IMR-90 (cell line): ENCODE measurements around the gene DPM1. TPM values are rescaled to one million over a fixed set of nuclear protein-coding genes. Genes with fewer than 3 reads are reported as not detected.

Experiments used
- ATAC-seq: fragments of 200-7000 bp; cut with Tn5 transposase; 2 replicates; pipeline ENCODE4 v1.9.1; 2020; ENCODE audit warnings: low read depth, mild to moderate bottlenecking, moderate library complexity
- BruUV-seq: library from RNA; stranded (reverse); fragments of 400-500 nt; replicated peaks from 2 replicates; lab custom pipeline; 2021; lab: Mats Ljungman, UMichigan
- CTCF ChIA-PET: fragments of 300-600 bp; formaldehyde crosslinking; extraction: SDS; loops from one replicate; lab custom pipeline; 2021; ENCODE audit warnings: antibody characterized with exemption; lab: Yijun Ruan, JAX
- POLR2A ChIA-PET: fragments of 300-600 bp; sonication (Branson Sonifier 250); formaldehyde crosslinking; loops from one replicate; lab custom pipeline; 2022; ENCODE audit warnings: antibody characterized with exemption; ENCODE audit not compliant: unreplicated experiment; lab: Charles Lee
- DNase-seq: peaks from one replicate; pipeline ENCODE4 v3.0.0; 2013
- H2AFZ ChIP-seq: replicated peaks from 2 replicates; pipeline ENCODE3; 2013; ENCODE audit warnings: low read length, mild to moderate bottlenecking; ENCODE audit not compliant: poor library complexity
- H2AK5ac ChIP-seq: 2 replicates; pipeline ENCODE4 v1.6.1; 2013; ENCODE audit warnings: low read depth, low read length, inconsistent platforms
- H2AK9ac ChIP-seq: replicated peaks from 2 replicates; pipeline ENCODE3; 2013; ENCODE audit warnings: mild to moderate bottlenecking, low read depth, low read length, moderate library complexity; ENCODE audit not compliant: poor library complexity
- H2BK120ac ChIP-seq: 2 replicates; pipeline ENCODE4 v1.6.1; 2013; ENCODE audit warnings: low read depth, low read length, inconsistent platforms
- H2BK15ac ChIP-seq: 3 replicates; pipeline ENCODE4 v1.6.1; 2013; ENCODE audit warnings: low read depth, low read length, inconsistent platforms
- H2BK20ac ChIP-seq: 2 replicates; pipeline ENCODE4 v1.6.1; 2013; ENCODE audit warnings: low read depth, mild to moderate bottlenecking, inconsistent platforms, low read length, moderate library complexity
- H2BK5ac ChIP-seq: 2 replicates; pipeline ENCODE4 v1.6.1; 2013; ENCODE audit warnings: mild to moderate bottlenecking, low read depth, low read length, inconsistent platforms; ENCODE audit not compliant: poor library complexity, severe bottlenecking
- H3K14ac ChIP-seq: replicated peaks from 2 replicates; pipeline ENCODE4 v1.6.1; 2013; ENCODE audit warnings: low read depth, low read length, inconsistent platforms
- H3K18ac ChIP-seq: 2 replicates; pipeline ENCODE4 v1.6.1; 2013; ENCODE audit warnings: low read depth, low read length, control low read depth
- H3K23ac ChIP-seq: 2 replicates; pipeline ENCODE4 v1.6.1; 2013; ENCODE audit warnings: low read depth, low read length, inconsistent platforms
- H3K27ac ChIP-seq: 2 replicates; pipeline ENCODE4 v1.5.1; 2013; ENCODE audit warnings: mild to moderate bottlenecking, control low read depth, low read length; ENCODE audit not compliant: insufficient read depth
- H3K27me3 ChIP-seq: 2 replicates; pipeline ENCODE4 v1.6.1; 2013; ENCODE audit warnings: low read length; ENCODE audit not compliant: control insufficient read depth, insufficient read depth
- H3K36me3 ChIP-seq: 2 replicates; pipeline ENCODE4 v1.6.1; 2013; ENCODE audit warnings: low read length, mixed read lengths; ENCODE audit not compliant: control insufficient read depth, insufficient read depth
- H3K4ac ChIP-seq: 2 replicates; pipeline ENCODE4 v1.6.1; 2013; ENCODE audit warnings: low read depth, low read length, inconsistent platforms
- H3K4me1 ChIP-seq: 2 replicates; pipeline ENCODE4 v1.6.1; 2013; ENCODE audit warnings: low read length, mixed read lengths; ENCODE audit not compliant: control insufficient read depth, insufficient read depth
- H3K4me2 ChIP-seq: 2 replicates; pipeline ENCODE4 v1.6.1; 2013; ENCODE audit warnings: low read depth, mild to moderate bottlenecking, control low read depth, low read length, moderate library complexity
- H3K4me3 ChIP-seq: 2 replicates; pipeline ENCODE4 v1.5.1; 2013; ENCODE audit warnings: low read depth, mild to moderate bottlenecking, control low read depth, low read length, moderate library complexity; ENCODE audit not compliant: insufficient read depth
- H3K56ac ChIP-seq: 2 replicates; pipeline ENCODE4 v1.6.1; 2013; ENCODE audit warnings: low read length, inconsistent platforms; ENCODE audit not compliant: insufficient read depth; ENCODE audit errors: extremely low read depth
- H3K79me1 ChIP-seq, 2 experiments: 2 replicates each; pipeline ENCODE4 v1.6.1; 2013; ENCODE audit warnings: low read length in 2 of 2, inconsistent platforms in 1 of 2, low read depth in 1 of 2
- H3K9ac ChIP-seq: 2 replicates; pipeline ENCODE4 v1.6.1; 2013; ENCODE audit warnings: low read depth, low read length, control low read depth
- H3K9me1 ChIP-seq: 2 replicates; pipeline ENCODE4 v1.6.1; 2013; ENCODE audit warnings: low read length, inconsistent platforms; ENCODE audit not compliant: insufficient read depth
- H3K9me3 ChIP-seq: 2 replicates; pipeline ENCODE4 v1.6.1; 2013; ENCODE audit warnings: low read length; ENCODE audit not compliant: control insufficient read depth, insufficient read depth
- H4K20me1 ChIP-seq: 2 replicates; pipeline ENCODE4 v1.6.1; 2013; ENCODE audit warnings: low read length, inconsistent platforms; ENCODE audit not compliant: insufficient read depth
- H4K5ac ChIP-seq: 2 replicates; pipeline ENCODE4 v1.6.1; 2013; ENCODE audit warnings: mild to moderate bottlenecking, low read depth, low read length, control low read depth
- H4K8ac ChIP-seq, 2 experiments: 2 replicates each; pipeline ENCODE4 v1.6.1; 2013; ENCODE audit warnings: low read depth in 2 of 2, low read length in 2 of 2, control low read depth in 1 of 2, inconsistent platforms in 1 of 2
- H4K91ac ChIP-seq: 2 replicates; pipeline ENCODE4 v1.6.1; 2013; ENCODE audit warnings: low read depth, low read length, inconsistent platforms; ENCODE audit not compliant: insufficient read depth
- BHLHE40 ChIP-seq: fragments of 150-350 bp; IDR thresholded peaks from 2 replicates; pipeline ENCODE4 v1.6.1; 2016; ENCODE audit warnings: mild to moderate bottlenecking, low read depth, low read length
- CEBPB ChIP-seq: IDR thresholded peaks from 2 replicates; pipeline ENCODE4 v1.6.1; 2012; ENCODE audit warnings: low read depth, low read length, improper control_type of control experiment
- CHD1 ChIP-seq: IDR thresholded peaks from 2 replicates; pipeline ENCODE4 v1.6.1; 2012; ENCODE audit warnings: low read depth, low read length, improper control_type of control experiment
- MAFK ChIP-seq: IDR thresholded peaks from 2 replicates; pipeline ENCODE4 v1.6.1; 2012; ENCODE audit warnings: low read depth, low read length, improper control_type of control experiment
- MXI1 ChIP-seq: IDR thresholded peaks from 2 replicates; pipeline ENCODE4 v1.6.1; 2012; ENCODE audit warnings: low read depth, mild to moderate bottlenecking, low read length, moderate library complexity, borderline replicate concordance
- POLR2A ChIP-seq: IDR thresholded peaks from 2 replicates; pipeline ENCODE4 v1.6.1; 2012; ENCODE audit warnings: mild to moderate bottlenecking, low read depth, low read length
- RAD21 ChIP-seq: IDR thresholded peaks from 2 replicates; pipeline ENCODE4 v1.6.1; 2012; ENCODE audit warnings: low read length, improper control_type of control experiment
- RCOR1 ChIP-seq: IDR thresholded peaks from 2 replicates; pipeline ENCODE4 v1.6.1; 2012; ENCODE audit warnings: mild to moderate bottlenecking, low read length, improper control_type of control experiment; ENCODE audit not compliant: insufficient replicate concordance
- RFX5 ChIP-seq: IDR thresholded peaks from 2 replicates; pipeline ENCODE4 v1.8.0; 2012; ENCODE audit warnings: low read depth, mild to moderate bottlenecking, low read length, moderate library complexity
- SMC3 ChIP-seq: fragments of 150-350 bp; IDR thresholded peaks from 2 replicates; pipeline ENCODE4 v1.6.1; 2016; ENCODE audit warnings: low read depth, mild to moderate bottlenecking, antibody characterized with exemption, low read length, moderate library complexity
- WGBS, 2 experiments: methylation state at CpG; one replicate each; pipeline versions ENCODE4 v1.1.5 to v1.1.7; 2013; ENCODE audit warnings: missing lambda C conversion rate in 2 of 2; ENCODE audit not compliant: insufficient read length in 1 of 2; ENCODE audit errors: extremely low coverage in 2 of 2; 5-methylcytosine and 5-hydroxymethylcytosine counted together
- dilution Hi-C: fragments of 300-500 bp; cut with HindIII; formaldehyde crosslinking; loops from one replicate; pipeline ENCODE4 v1.14.3; 2018; ENCODE audit warnings: low sequenced_read_pairs; ENCODE audit not compliant: unreplicated experiment
- in situ Hi-C: fragments of 300-500 bp; cut with MboI; formaldehyde crosslinking; loops from 3 replicates; pipeline ENCODE4 v1.14.3; 2019; ENCODE audit warnings: low sequenced_read_pairs, inconsistent platforms, mixed read lengths
- intact Hi-C: fragments of 100-400 bp; cut with micrococcal nuclease; formaldehyde crosslinking; loops from 2 replicates; pipeline ENCODE4 v1.10.0; 2022
- polyA plus RNA-seq, 3 experiments: library from polyadenylated mRNA; depleted of rRNA; stranded (reverse); fragments of >200 nt; gene quantifications; 2 replicates each; pipeline ENCODE4 v1.2.3, GENCODE V29; 2012; ENCODE audit warnings: low replicate concordance in 1 of 3
- total RNA-seq: library from RNA; depleted of rRNA; stranded (reverse); fragments of >200 nt; gene quantifications from 2 replicates; pipeline ENCODE4 v1.2.3, GENCODE V29; 2012
- TF ChIP-seq, protein P1 (sequence below): fragments of 150-350 bp; IDR thresholded peaks from 2 replicates; pipeline ENCODE4 v1.6.1; 2016; ENCODE audit warnings: low read depth, mild to moderate bottlenecking, low read length, moderate library complexity, borderline replicate concordance
- TF ChIP-seq, protein P2 (sequence below): conservative IDR thresholded peaks from 2 replicates; pipeline ENCODE4 v1.5.1; 2012; ENCODE audit warnings: mild to moderate bottlenecking, low read depth, low read length, improper control_type of control experiment

The DPM1 gene
- total and polyA plus RNA-seq, 2 of the 4 experiments (the other 2 are of a cell fraction): 59.1 to 89.1 TPM

DNA sequence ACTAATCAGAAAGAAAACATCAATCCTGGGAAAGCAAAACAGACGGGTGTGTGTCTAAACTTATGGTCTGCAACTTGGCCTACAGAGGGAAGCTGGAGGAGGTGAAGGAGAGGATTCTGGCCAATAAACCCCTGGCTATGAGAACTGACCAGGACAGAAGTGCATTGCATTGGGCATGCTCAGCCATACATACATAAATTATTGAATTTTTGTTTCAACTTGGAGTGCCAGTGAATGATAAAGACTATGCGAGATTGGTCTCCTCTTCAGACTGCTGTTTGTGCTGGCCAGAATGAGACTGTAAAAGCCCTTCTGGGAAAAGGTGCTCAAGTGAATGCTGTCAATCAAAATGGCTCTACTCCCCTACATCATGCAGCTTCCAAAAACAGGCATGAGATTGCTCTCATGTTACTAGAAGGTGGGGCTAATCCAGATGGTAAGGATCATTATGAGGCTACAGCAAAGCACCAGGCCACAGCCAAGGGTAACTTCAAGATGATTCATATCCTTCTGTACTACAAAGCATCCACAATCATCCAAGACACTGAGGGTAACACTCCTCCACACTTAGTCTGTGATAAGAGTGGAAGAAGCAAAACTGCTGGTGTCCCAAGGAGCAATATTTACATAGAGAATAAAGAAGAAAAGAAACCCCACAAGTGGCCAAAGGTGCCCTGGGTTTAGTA lies 44.5 kb downstream of the DPM1 start:
- H3K4me3 ChIP-seq: no peak overlapping the region

More for the DNA sequence above, 44.5 kb downstream of the DPM1 start:
- Histone ChIP-seq H3K9me3 (no peaks in the 10 kb centered on the region), H3K23ac (no peak overlapping the region), H2AK5ac (no peak overlapping the region), H3K9ac (no peak overlapping the region), H2AK9ac (no peak overlapping the region), H2BK15ac (no peak overlapping the region), H3K27ac (no peak overlapping the region), H3K14ac (no peak overlapping the region), H4K20me1 (peaks cover 97% of the 10 kb centered on the region), H3K36me3 (0 out of 2 replicates have a peak, but pooled peaks cover 3% of the 10 kb centered on the region), H3K79me1 (peaks cover 11 to 70% of the 10 kb centered on the region in 2 experiments; a peak in 2 of 4 replicates), H4K8ac (no peak overlapping the region), H3K4me1 (peaks cover 31% of the 10 kb centered on the region), H3K9me1 (peaks cover 32% of the 10 kb centered on the region), H3K56ac (no peak overlapping the region), H3K4me2 (peak overlapping the region; percentile 59; the same call in 1 of the 2 replicates), H3K18ac (no peak overlapping the region), H3K27me3 (no peaks in the 10 kb centered on the region), H3K4ac (no peak overlapping the region), H4K5ac (no peak overlapping the region), H2BK20ac (no peak overlapping the region), H2AFZ (no peak overlapping the region), H2BK5ac (peak overlapping the region; percentile 27), H2BK120ac (no peak overlapping the region), H4K91ac (no peak overlapping the region)
- DNase-seq: peak; percentile 88
- intact Hi-C loops: loop anchor here (5.0 kb wide), 1 partner anchor 97 kb away; no protein-coding TSS in a partner anchor
- TF ChIP-seq BHLHE40 (no peak), SMC3 (no peak), MAFK (no peak), CHD1 (no peak), MXI1 (no peak), POLR2A (no peak), RFX5 (no peak), CEBPB (no peak), RAD21 (no peak), RCOR1 (no peak)
- TF ChIP-seq, protein P1, sequence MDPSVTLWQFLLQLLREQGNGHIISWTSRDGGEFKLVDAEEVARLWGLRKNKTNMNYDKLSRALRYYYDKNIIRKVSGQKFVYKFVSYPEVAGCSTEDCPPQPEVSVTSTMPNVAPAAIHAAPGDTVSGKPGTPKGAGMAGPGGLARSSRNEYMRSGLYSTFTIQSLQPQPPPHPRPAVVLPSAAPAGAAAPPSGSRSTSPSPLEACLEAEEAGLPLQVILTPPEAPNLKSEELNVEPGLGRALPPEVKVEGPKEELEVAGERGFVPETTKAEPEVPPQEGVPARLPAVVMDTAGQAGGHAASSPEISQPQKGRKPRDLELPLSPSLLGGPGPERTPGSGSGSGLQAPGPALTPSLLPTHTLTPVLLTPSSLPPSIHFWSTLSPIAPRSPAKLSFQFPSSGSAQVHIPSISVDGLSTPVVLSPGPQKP: no peak
- TF ChIP-seq, protein P2, sequence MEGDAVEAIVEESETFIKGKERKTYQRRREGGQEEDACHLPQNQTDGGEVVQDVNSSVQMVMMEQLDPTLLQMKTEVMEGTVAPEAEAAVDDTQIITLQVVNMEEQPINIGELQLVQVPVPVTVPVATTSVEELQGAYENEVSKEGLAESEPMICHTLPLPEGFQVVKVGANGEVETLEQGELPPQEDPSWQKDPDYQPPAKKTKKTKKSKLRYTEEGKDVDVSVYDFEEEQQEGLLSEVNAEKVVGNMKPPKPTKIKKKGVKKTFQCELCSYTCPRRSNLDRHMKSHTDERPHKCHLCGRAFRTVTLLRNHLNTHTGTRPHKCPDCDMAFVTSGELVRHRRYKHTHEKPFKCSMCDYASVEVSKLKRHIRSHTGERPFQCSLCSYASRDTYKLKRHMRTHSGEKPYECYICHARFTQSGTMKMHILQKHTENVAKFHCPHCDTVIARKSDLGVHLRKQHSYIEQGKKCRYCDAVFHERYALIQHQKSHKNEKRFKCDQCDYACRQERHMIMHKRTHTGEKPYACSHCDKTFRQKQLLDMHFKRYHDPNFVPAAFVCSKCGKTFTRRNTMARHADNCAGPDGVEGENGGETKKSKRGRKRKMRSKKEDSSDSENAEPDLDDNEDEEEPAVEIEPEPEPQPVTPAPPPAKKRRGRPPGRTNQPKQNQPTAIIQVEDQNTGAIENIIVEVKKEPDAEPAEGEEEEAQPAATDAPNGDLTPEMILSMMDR: no peak
- no CpG with 5 or more reads among the region's 2 CpGs for WGBS, 2 experiments
- POLR2A ChIA-PET: no interaction called here
- dilution Hi-C loops: loop anchor here (25.0 kb wide), 1 partner anchor 102 kb away; no protein-coding TSS in a partner anchor
- no TSS peak for BruUV-seq
- in situ Hi-C loops: no loop called here
- peak; percentile 88 for ATAC-seq
- CTCF ChIA-PET: interaction anchor here (0.7 to 1.7 kb wide), 4 partner anchors 14 to 19 kb away, joined by 3 to 6 read pairs (median 4); no protein-coding TSS in a partner anchor
